Left renal cortex interstitium (tissue), 4 donors: ENCODE results near the gene RNF152. TPM values are rescaled to one million over a fixed set of nuclear protein-coding genes. Genes with fewer than 3 reads are reported as not detected.

ENCODE experiments used
- DNase-seq, 4 donors: peaks; one replicate each; pipeline ENCODE4 v3.0.0-alpha.2; 2013; ENCODE audit warnings: low read depth in 4 of 4, low spot score in 2 of 4, missing footprints in 1 of 4
- polyA plus RNA-seq, 4 donors: library from polyadenylated mRNA; unstranded; fragments of 120-200 nt; gene quantifications; one replicate each; pipeline ENCODE4 v1.2.1, GENCODE V29; 2013; ENCODE audit not compliant: insufficient read length in 4 of 4

RNF152 gene
- polyA plus RNA-seq, 4 donors: 6.9 to 14.3 (median 9.5) TPM

- DNase-seq: no peak
Measured at GRCh38 chr18:61766266-61766884, 126.4 kb downstream of the RNF152 start.

- DNase-seq: no peak
Measured at GRCh38 chr18:61765097-61765496, 127.7 kb downstream of the RNF152 start.

GRCh38 chr18:61764381-61764780, 128.4 kb downstream of the RNF152 start:
- DNase-seq: no peak

GRCh38 chr18:61761875-61762274, 130.9 kb downstream of the RNF152 start:
- DNase-seq: no peak
